Naive B cell (primary cell): ENCODE measurements around the gene ASB13. TPM values are rescaled to one million over a fixed set of nuclear protein-coding genes. Genes with fewer than 3 reads are reported as not detected.

Experiments
- ATAC-seq, 2 donors: fragments of 150-1000 bp; cut with Tn5 transposase; 2 replicates each; pipeline ENCODE4 v1.10.0; 2021; ENCODE audit warnings: low read depth in 2 of 2, mild to moderate bottlenecking in 2 of 2, moderate library complexity in 2 of 2
- DNase-seq: peaks from one replicate; pipeline ENCODE4 v3.0.0; 2022
- H3K27ac Mint-ChIP-seq, 6 donors: one replicate each; pipeline ENCODE4 v1.8.0; 2020 to 2022; ENCODE audit warnings: mild to moderate bottlenecking in 6 of 6, mixed read lengths in 6 of 6, moderate library complexity in 5 of 6, inconsistent platforms in 2 of 6
- H3K27me3 Mint-ChIP-seq, 3 donors: one replicate each; pipeline ENCODE4 v1.8.0; 2021 to 2022; ENCODE audit warnings: mixed read lengths in 3 of 3, mild to moderate bottlenecking in 1 of 3
- H3K36me3 Mint-ChIP-seq, 2 donors: one replicate each; pipeline ENCODE4 v1.8.0; 2020 to 2022; ENCODE audit warnings: mixed read lengths in 2 of 2, inconsistent platforms in 1 of 2, mild to moderate bottlenecking in 1 of 2
- H3K4me1 Mint-ChIP-seq, 3 donors: one replicate each; pipeline ENCODE4 v1.8.0; 2020 to 2022; ENCODE audit warnings: mixed read lengths in 3 of 3, inconsistent platforms in 1 of 3, mild to moderate bottlenecking in 1 of 3, moderate library complexity in 1 of 3
- H3K4me3 Mint-ChIP-seq, 8 donors: one replicate each; pipeline ENCODE4 v1.8.0; 2020 to 2022; ENCODE audit warnings: mild to moderate bottlenecking in 8 of 8, mixed read lengths in 8 of 8, moderate library complexity in 8 of 8, inconsistent platforms in 2 of 8
- H3K9me3 Mint-ChIP-seq, 7 donors: one replicate each; pipeline ENCODE4 v1.8.0; 2020 to 2022; ENCODE audit warnings: mixed read lengths in 7 of 7, mild to moderate bottlenecking in 5 of 7, inconsistent platforms in 2 of 7, moderate library complexity in 1 of 7
- polyA plus RNA-seq, 6 donors: library from polyadenylated mRNA; unstranded; fragments of 300-500 nt; fragmentation: Illumina TruSeq; gene quantifications; one replicate each; pipeline ENCODE4 v1.2.3, GENCODE V29; 2021; ENCODE audit warnings: low read depth in 6 of 6

Gene ASB13
- polyA plus RNA-seq, 6 donors from 2014 or later, result 5.4 to 15.0 (median 7.7) TPM

DNA sequence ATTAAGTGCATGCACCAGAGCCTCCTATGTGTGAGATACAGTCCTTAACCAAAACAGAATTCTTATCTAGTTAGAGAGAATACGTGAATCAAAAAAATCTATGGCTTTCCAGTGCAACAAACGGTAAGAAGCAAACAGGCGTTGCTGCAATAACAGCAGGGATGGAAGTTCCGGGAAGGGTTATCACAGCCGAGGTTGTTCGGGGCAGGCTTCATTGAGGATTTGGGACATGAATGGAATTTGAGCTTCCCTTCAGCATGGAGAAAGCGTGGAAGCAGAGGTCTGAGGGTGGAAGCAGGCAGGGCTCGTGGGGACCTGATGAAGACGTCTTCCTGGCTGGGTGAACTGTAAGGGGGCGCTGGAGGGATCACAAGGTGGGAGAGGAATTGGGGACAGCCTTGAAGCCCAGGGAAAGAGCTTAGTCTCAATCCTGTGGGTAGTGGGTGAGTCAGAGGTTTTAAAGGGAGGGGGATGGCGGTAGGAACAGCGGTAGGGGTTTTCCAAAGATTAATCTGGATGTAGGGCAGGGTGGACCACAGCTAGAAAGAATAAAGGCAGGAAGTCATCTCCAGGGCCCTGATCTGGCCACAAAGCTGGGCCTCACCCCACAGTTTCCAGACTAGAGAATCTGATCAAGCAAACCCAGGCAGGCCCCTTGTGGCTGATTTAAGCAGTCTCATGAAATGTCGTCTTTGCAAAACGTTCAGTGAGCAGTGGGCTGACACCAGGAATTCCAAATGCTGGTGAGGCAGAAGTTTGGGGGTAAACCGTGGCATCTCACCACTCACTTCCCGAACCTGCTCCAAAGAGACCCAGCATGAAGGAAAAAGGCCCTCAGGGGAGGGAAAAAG is 76.5 kb downstream of the ASB13 start:
- no peak for ATAC-seq
- peaks cover 28 to 46% (median 44%) of the 10 kb centered on the region in 3 donors for H3K27me3 Mint-ChIP-seq
- H3K4me1 Mint-ChIP-seq, result peaks cover 4 to 40% (median 7%) of the 10 kb centered on the region in 3 donors
- peak overlapping the region in 2 of 6 donors; percentile 33 to 34 for H3K27ac Mint-ChIP-seq
- no peak for DNase-seq
- H3K9me3 Mint-ChIP-seq, result no peaks in the 10 kb centered on the region
- no peaks in the 10 kb centered on the region for H3K36me3 Mint-ChIP-seq
- H3K4me3 Mint-ChIP-seq, result peak overlapping the region in 1 of 8 donors; percentile 68

GRCh38 chr10:5589011-5589660 is 77.3 kb downstream of the ASB13 start:
- Mint-ChIP-seq H3K4me3 (peak overlapping the region in 1 of 8 donors; percentile 75), H3K27me3 (peaks cover 21 to 46% (median 44%) of the 10 kb centered on the region in 3 donors)
- no peak for ATAC-seq

More at GRCh38 chr10:5589011-5589660, 77.3 kb downstream of the ASB13 start:
- DNase-seq, result no peak
- Mint-ChIP-seq H3K4me1 (peaks cover 2 to 39% (median 3%) of the 10 kb centered on the region in 3 donors), H3K27ac (peak overlapping the region in 2 of 6 donors; percentile 55 to 73), H3K9me3 (no peaks in the 10 kb centered on the region), H3K36me3 (no peaks in the 10 kb centered on the region)

Other genes with a start within 250 kb of the ASB13 start
- gene CALML5, start 167.0 kb downstream of the ASB13 start, polyA plus RNA-seq, result not detected
- gene CALML3, start 141.6 kb downstream of the ASB13 start, polyA plus RNA-seq, result not detected
- gene TASOR2, start 18.2 kb upstream of the ASB13 start, polyA plus RNA-seq, result 10 to 100 TPM in 5 of 6 donors, 1 to 10 TPM in 1; 3.8 to 24.5 (median 16.9) TPM
- gene GDI2, start 146.8 kb upstream of the ASB13 start, polyA plus RNA-seq, result 100 to 1,000 TPM; 380 to 482 (median 401) TPM
- gene ANKRD16, start 223.3 kb upstream of the ASB13 start, polyA plus RNA-seq, result 1 to 10 TPM; 4.0 to 7.5 (median 5.7) TPM
- gene FBH1, start 223.6 kb upstream of the ASB13 start, polyA plus RNA-seq, result 100 to 1,000 TPM in 2 of 6 donors, 10 to 100 TPM in 4; 93.4 to 123 (median 95.2) TPM